HG02938 (cell line): ENCODE results near the gene TXNL1.

Experiments used
- ATAC-seq: cut with Tn5 transposase; IDR thresholded peaks from one replicate; pipeline ENCODE4 v1.9.1; 2021; ENCODE audit warnings: mild to moderate bottlenecking, moderate library complexity; ENCODE audit not compliant: unreplicated experiment

TXNL1 gene

GRCh38 chr18:56570978-56571377, 67.4 kb downstream of the TXNL1 start:
- no peak for ATAC-seq

GRCh38 chr18:56569416-56569815, 69.0 kb downstream of the TXNL1 start:
- ATAC-seq: no peak

GRCh38 chr18:56568986-56569385, 69.4 kb downstream of the TXNL1 start:
- ATAC-seq: no peak

- ATAC-seq: no peak
These were observed 72.6 kb downstream of the TXNL1 start for GRCh38 chr18:56565551-56566345.

GRCh38 chr18:56565046-56565445, 73.3 kb downstream of the TXNL1 start:
- no peak for ATAC-seq

- ATAC-seq: no peak
These were observed 74.8 kb downstream of the TXNL1 start for GRCh38 chr18:56563568-56563967.

GRCh38 chr18:56562479-56562878, 75.9 kb downstream of the TXNL1 start:
- no peak for ATAC-seq

GRCh38 chr18:56560992-56561391, 77.4 kb downstream of the TXNL1 start:
- no peak for ATAC-seq

GRCh38 chr18:56559044-56559443, 79.3 kb downstream of the TXNL1 start:
- no peak for ATAC-seq

- ATAC-seq: no peak
These were observed 81.5 kb downstream of the TXNL1 start for GRCh38 chr18:56556907-56557306.

GRCh38 chr18:56550121-56550520, 88.3 kb downstream of the TXNL1 start:
- no peak for ATAC-seq
